Immature natural killer cell (primary cell): Measurements from ENCODE around the gene MCUR1. TPM values are rescaled to one million over a fixed set of nuclear protein-coding genes. Genes with fewer than 3 reads are reported as not detected.

Experiments used
- polyA plus RNA-seq, 3 donors: library from polyadenylated mRNA; unstranded; fragments of 300-500 nt; fragmentation: Illumina TruSeq; gene quantifications; one replicate each; pipeline ENCODE4 v1.2.3, GENCODE V29; 2021

MCUR1 gene
- polyA plus RNA-seq, 3 donors from 2014 or later: 7.2 to 13.2 (median 9.7) TPM

Other genes starting within 250 kb of the MCUR1 start
- 10 to 100 TPM in 2 of 3 donors, 1 to 10 TPM in 1; 7.5 to 12.3 (median 11.2) TPM for gene SIRT5, start 240.0 kb downstream of the MCUR1 start, polyA plus RNA-seq
- 10 to 100 TPM; 57.0 to 92.2 (median 65.1) TPM for gene NOL7, start 199.2 kb downstream of the MCUR1 start, polyA plus RNA-seq
- 1 to 10 TPM; 2.4 to 5.5 (median 3.8) TPM for gene RANBP9, start 102.7 kb downstream of the MCUR1 start, polyA plus RNA-seq
- not detected for gene RNF182, start 110.4 kb upstream of the MCUR1 start, polyA plus RNA-seq